ENCODE data around the gene CCP110. TPM values are rescaled to one million over a fixed set of nuclear protein-coding genes. Genes with fewer than 3 reads are reported as not detected.
A peak's percentile ranks its signal among the peaks of the same experiment; 100 is the strongest.

Gene CCP110, protein sequence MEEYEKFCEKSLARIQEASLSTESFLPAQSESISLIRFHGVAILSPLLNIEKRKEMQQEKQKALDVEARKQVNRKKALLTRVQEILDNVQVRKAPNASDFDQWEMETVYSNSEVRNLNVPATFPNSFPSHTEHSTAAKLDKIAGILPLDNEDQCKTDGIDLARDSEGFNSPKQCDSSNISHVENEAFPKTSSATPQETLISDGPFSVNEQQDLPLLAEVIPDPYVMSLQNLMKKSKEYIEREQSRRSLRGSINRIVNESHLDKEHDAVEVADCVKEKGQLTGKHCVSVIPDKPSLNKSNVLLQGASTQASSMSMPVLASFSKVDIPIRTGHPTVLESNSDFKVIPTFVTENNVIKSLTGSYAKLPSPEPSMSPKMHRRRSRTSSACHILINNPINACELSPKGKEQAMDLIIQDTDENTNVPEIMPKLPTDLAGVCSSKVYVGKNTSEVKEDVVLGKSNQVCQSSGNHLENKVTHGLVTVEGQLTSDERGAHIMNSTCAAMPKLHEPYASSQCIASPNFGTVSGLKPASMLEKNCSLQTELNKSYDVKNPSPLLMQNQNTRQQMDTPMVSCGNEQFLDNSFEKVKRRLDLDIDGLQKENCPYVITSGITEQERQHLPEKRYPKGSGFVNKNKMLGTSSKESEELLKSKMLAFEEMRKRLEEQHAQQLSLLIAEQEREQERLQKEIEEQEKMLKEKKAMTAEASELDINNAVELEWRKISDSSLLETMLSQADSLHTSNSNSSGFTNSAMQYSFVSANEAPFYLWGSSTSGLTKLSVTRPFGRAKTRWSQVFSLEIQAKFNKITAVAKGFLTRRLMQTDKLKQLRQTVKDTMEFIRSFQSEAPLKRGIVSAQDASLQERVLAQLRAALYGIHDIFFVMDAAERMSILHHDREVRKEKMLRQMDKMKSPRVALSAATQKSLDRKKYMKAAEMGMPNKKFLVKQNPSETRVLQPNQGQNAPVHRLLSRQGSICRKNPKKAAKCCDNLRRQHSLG
- 3.4 and 4.8 TPM in 2 replicates for total RNA-seq (2014; rRNA removed; shearing (Covaris generic))

DNA sequence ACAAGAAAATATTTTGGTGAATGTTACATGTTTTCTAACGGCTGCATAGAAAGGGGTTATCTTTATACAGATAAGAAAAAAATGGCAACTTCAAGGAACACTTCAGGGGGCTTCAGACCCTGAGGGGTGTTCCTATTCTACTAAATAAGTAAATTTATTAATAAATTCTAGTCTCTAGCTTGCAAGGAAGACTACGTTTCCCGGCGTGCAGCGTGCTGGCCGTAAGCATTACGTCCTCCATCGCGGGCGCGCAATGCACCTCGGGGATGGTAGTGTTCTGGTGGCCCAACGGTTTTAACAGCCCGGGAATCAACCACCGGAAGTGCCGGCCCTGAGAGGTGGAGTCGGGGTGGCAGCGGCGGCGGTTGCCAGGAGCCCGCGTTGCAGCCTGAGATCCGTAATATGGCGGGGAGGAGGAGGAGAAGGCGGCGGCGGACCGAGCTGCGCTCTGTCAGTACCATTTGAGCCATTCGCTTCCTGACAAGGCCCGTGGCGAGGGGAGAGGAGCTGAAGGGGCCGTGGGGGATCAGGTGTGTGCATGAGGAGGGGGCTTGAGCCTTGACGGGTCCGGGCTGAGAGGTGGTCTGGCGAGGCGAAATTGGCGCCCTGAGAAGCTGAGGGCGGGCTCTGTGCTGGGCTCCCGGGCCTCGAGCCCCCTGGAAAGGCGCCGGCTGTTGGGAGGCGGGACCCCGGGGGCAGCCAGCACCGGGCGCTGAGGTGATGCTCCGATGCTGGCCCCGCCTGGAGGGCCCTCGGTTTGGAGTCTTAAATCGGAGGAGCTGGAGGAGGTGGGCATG, at the start of gene CCP110:
Gene CCP110, plus strand, starts transcription at position 384 of the 797 bp plus-strand sequence. CDS start 3,940 bp downstream, outside the sequence.
- peak; percentile 95 for DNase-seq (ENCODE audit: low spot score)

DNA sequence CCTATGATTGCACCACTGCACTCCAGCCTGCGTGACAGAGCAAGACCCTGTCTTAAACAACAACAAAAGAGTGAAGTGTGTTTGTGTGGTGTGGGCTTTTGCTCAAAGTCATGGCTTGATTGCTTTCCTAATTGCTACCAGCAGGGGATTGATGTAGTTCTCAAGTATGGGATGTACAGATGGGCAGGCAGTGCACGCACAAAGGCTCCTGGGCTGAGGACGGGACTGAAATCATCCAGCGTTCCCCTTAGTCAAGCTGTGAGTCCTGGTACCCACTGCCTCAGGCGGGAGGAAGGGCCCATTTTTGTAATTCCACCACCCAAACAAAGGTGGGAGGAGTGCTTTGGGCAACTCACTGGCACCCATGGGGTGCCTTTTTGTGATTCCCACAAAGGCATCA, 49.1 kb upstream of the CCP110 start:
- DNase-seq (ENCODE audit: low spot score), result no peak

DNA sequence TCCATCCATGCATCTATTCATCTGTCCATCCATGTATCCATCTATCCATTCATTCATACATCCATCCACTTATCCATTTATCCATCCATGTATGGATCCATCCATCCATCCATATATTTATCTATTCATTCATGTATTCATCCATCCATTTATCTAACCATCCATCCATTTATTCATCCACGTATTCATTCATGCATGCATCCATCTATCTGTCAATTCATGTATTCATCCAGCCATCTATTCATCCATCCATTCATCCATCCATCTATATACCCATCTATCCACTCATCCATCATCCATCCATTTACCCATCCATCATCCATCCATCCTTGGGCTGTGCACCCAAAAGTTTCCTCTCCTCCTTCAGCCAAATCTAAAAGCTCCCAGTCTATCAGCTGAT, 45.2 kb upstream of the CCP110 start:
- no peak for DNase-seq (ENCODE audit: low spot score)

DNA sequence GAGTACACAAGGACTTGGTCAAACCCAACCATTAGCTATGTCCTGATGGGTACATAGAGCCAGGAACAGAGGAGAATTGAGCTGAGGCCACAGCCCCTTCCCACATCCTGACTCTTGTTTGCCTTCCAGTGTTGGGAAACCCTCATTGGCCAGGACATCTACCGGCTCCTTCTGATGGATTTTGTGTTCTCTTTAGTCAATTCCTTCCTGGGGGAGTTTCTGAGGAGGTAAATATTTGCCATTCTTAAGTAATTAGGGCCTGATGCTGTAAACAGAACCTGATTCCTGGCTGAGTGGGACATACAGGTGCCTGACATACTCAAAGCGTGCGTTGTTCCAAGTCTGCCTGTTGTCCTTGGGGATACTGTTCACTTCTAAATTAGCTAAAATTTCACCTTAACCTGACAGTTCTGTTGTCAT, 44.4 kb upstream of the CCP110 start:
- no peak for DNase-seq (ENCODE audit: low spot score)

DNA sequence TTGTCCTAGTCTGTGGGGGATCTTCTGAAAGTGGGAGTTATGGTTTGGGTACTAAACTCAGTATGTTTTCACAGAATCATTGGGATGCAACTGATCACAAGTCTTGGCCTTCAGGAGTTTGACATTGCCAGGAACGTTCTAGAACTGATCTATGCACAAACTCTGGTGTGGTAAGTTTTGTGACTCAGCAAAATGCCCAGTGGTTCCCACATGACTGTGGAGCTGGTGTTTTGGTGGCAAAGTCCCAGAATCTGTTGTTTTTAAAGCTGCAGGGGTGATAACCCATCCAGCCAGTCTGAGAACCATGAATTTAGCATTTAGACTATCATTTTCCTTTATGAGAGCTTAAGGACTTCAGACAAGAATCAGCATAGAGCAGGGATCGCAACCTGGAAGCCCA, 42.4 kb upstream of the CCP110 start:
- DNase-seq (ENCODE audit: low spot score), result no peak

DNA sequence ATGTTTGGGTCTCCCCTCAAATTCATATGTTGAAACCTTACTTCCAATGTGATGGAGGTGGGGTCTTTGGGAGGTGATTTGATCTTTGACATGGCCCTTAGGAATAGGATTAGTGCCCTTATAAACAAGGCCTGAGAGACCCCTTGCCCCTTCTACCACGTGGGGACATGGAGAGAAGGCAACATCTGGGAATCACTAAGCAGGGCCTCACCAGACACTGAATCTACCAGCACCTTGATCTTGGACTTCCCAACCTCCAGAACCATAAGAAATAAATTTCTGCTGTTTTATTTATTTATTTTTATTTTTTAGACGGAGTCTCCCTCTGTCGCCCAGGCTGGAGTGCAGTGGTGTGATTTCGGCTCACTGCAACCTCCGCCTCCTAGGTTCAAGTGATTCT, 42.0 kb upstream of the CCP110 start:
- no peak for DNase-seq (ENCODE audit: low spot score)

DNA sequence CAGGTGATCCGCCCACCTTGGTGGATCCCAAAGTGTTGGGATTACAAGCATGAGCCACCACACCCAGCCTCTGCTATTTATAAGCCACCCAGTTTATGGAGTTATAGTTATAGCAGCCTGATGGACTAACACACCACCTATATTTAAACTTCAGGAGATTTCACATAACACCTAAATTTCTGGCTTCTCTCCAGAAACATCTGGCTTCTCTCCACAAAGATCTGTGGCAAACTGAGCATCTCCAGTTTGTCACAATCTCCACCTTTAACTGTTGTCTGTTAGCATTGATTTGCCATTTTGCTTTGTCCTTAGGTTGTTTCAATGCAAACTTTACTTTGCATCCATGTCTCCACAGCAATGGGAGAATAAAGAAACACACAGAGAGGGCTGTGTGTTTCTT, 41.5 kb upstream of the CCP110 start:
- DNase-seq (ENCODE audit: low spot score), result no peak

DNA sequence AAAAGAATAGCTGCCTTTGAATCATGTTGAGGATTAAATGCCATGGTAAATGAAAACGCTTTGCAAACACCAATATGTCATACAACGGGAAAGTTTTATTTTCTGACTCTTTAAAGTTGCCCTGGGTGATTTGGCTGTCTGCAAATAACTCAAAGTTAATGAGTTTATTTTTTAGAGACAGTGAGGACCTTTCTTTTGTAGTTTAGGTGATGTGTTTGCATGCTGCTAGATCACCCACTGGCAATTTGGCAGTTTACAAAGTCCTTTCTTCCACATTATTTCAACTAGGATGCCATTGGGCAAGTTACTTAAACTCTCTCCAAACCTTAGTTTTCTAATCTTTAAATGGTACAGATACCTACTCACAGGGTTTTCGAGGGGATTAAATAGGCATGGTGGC, 39.6 kb upstream of the CCP110 start:
- DNase-seq (ENCODE audit: low spot score), result no peak

DNA sequence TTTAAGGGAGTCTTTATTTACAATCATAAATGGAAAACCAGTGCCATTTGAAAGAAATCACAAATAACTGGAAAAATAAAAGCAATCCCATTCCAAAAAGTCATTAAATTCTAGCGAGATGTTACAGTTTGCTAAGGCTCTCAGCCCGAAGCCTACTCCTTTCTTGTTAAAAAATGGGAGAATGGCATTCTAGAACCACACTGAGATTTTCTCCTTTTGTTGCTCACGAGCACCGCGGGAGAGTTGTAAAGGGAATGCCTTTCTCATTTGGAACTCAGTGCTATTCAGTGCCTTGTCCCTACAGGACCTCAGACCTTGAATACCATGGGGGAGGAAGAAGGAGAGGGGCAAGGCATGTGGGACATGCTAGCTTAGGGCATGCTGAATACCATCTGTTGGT, 38.1 kb upstream of the CCP110 start:
- no peak for DNase-seq (ENCODE audit: low spot score)

DNA sequence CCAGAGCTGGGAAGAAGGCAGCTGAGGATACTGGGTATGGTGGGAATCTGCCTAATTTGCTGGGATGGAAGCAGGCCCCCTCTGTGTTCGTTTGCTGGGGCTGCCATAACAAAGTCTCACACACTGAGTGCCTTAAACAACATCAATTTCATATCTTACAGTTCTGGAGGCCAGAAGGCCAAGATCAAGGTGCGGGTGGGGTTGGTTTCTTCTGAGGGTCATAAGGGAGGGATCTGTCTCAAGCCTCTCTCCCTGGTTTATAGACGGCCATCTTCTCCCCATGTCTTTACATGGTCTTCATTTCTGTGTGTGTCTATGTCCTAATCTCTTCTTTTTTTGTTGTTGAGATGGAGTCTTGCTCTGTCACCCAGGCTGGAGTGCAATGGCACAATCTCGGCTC, 37.7 kb upstream of the CCP110 start:
- DNase-seq (ENCODE audit: low spot score), result no peak

DNA sequence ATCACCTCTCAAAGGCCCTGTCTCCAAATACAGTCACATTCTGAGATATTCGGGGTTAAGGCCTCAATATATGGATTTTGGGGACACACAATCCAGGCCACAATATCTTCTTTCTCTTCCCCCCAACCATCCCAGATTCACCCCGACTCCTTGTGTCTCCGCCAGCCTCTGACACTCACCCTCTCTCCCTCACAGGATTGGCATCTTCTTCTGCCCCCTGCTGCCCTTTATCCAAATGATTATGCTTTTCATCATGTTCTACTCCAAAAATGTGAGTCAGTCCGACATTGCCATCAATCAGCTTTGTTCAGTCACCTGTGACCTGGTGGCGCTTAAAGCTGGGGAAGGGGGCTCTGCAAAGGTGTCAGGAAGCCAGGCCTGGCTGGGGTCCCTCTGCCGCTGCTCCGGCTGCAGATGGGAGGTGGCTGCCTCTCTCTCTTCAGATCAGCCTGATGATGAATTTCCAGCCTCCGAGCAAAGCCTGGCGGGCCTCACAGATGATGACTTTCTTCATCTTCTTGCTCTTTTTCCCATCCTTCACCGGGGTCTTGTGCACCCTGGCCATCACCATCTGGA, 36.9 kb upstream of the CCP110 start:
- no peak for DNase-seq (ENCODE audit: low spot score)

DNA sequence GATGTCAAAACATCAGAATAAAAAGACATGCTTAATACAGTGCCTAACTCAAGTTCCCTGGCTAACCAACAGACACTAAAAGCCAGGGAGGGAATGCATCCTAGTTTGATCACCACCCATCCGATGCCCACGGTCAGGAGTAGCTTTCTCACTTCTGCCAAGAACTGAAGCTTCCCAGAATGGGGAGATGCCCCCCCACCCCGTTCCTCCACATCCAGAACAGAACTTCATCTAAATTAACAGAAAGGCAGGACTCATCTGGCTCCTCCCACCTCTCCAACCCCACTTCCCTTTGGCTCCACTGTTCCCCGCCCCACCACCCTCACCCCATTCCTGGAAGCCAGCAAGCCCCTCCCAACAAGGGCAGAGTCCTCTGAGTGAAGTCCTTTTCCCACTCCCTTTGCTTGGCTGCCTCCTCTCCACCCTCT, 35.5 kb upstream of the CCP110 start:
- DNase-seq (ENCODE audit: low spot score), result peak; percentile 70

DNA sequence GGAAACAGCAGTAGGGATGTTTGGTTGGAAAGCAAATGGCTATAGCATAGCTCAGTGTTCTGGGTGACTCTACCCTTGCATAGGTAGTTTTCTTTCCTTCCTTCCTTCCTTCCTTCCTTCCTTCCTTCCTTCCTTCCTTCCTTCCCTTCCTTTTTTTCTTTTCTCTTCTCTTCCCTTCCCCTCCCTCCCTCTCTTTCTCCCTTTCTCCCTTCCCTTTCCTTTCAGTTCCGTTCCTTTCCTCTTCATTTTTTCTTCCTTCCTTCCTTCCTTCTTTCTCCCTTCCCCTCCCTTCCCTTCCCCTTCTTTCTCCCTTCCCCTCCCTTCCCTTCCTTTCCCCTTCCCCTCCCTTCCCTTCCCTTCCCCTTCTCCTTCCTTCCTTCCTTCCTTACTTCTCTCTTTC, 33.1 kb upstream of the CCP110 start:
- no peak for DNase-seq (ENCODE audit: low spot score)

DNA sequence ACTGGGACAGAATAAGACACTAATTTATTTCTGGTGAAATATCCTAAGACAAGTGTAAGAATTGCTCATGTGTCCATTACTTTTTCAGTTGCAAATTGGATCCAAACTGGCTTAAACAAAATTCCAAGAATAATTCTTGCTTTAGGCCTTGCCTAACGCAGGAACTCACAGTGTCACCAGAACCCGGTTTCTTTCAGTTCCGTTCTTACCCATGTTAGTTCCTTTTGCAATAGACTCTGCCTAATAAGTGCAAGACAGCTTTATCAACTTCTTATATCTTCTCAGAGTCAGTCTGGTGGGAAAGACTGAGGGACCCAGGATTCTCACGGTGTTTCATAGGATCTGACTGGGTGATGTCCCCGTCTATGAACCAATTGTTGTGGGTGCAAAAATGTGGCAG, 26.6 kb upstream of the CCP110 start:
- DNase-seq (ENCODE audit: low spot score), result no peak

DNA sequence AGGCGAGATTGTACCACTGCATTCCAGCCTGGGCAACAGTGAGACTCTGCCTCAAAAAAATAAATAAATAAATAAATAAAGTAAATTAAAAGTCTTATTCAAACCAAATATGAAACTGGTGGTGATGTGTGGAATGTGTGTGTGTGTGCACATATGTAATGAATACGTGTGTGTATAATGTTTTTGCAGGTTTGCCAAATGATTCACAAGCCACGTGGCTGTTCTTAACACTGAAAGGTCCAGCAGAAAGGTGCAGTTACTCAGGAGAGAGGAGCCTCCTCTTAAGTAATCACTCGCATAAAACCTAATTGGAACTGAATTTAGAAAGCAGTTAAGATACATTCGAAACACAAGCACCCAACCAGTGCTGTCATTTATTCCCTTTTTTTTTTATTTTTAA, 24.7 kb upstream of the CCP110 start:
- no peak for DNase-seq (ENCODE audit: low spot score)

DNA sequence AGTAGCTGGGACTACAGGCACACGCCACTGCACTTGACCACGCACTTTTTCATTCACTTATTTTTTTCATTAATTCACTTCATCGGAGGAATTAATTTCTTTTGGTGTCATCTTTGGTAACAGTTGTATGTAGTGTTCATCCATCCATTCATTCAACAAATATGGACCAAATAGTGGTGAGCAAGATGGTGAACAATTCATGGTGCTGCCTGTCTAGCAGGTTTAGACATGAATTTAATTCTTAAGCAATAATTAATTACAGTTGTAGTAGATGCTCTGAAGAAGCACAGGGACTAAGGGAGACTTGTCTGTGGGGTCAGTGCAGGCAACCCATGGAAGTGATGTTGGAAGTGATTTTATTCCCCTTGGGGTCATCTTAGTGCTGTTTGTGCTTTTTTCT, 24.3 kb upstream of the CCP110 start:
- no peak for DNase-seq (ENCODE audit: low spot score)

DNA sequence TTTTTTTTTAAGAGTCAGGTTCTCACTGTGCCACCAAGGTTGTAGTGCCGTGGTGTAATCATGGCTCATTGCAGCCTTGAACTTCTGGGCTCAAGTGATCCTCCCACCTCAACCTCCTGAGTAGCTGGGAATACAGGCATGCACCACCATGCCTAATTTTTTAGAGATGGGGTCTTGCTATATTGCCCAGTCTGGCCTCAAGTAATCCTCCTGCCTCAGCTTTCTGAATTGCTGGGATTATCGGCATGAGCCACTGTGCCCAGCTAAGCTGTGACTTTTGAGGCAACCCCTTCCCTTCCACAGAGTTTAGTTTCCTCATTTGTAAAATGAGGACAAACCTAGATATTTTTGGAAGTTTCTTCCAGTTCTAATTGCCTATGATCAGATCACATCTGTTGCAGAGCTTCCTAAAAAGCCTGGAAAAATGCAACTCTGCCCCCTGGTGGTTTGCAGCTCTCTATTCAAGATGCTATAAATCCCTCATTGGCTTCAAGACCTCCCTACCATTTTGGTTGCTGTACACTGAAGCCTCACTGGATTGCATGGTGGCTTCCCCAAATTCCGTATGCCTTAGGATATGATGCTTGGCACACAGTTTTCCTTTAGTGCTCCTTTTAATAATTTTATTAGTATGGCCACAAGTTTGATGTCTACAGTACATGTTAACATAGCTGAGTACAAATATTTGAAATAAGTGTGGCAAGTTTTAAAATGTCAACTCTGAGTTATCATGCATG, 21.2 kb upstream of the CCP110 start:
- peak; percentile 84 for DNase-seq (ENCODE audit: low spot score)

DNA sequence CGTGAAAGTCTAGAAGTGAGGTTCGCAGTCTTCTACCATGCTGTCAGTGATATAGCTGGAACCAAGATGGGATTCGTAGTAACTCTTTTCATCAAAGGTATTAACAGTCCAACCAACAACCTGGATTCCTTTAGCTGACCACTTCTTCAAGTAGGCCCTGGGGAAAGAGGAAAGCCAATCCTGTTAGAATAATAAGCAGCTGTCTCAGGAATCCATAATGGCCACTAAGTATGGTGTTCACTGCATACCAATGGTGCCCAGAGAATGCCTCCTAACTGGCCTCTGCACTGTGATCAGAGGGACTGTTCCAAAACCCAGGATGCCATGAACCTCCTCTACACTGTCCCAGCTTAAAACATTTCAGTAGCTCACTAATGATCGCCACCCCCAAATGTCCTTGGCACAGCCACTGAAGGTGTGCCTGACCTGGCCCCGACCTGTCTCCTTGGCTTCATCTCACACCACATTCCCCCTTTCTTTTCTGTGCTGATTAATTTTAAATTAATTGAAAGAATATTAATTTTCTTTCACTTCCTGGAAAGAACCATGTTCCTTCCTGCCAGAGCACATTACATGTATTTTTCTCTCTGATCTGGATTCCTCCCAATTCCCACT, 20.2 kb upstream of the CCP110 start:
- DNase-seq (ENCODE audit: low spot score), result no peak

DNA sequence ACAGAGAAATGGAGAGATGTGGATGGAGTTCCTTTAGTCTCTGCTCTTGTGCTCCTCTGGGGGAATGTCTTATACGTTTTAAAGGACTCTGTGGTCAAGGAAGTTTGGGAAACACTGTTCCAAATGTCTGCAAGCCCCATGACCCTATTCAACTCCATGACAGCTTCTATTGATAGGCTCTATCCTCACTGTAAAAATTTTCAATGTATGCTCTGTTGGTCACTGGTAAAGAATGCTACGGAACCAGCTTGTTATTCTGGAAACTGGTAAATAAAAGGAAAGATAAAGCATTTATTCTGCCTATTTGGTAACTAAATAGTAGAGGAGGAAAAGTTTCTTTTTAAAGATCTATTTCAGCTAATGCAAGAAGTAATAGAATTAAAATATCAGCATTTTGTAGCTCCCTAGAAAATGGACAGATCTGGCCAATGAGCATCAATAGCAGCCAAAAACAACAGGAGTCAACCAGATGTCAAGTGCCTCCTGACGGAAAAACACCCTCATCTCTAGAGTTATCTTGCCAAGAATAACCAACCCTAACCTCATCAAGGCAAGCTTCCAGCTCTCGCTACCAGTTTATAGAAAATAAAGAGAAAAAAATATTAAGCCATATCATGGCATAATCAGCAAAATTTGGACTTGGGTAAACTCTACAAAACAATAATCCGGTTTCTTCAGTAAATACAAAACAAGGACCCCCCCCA, 18.0 kb upstream of the CCP110 start:
- DNase-seq (ENCODE audit: low spot score), result no peak

Data from HT-29 (cell line).